HepG2 (cell line): ENCODE data around the gene PDE3B. TPM values are rescaled to one million over a fixed set of nuclear protein-coding genes. Genes with fewer than 3 reads are reported as not detected.

Experiments used
- ATAC-seq: fragments of 200-7000 bp; cut with Tn5 transposase; 3 replicates; pipeline ENCODE4 v1.9.1; 2020; ENCODE audit warnings: mild to moderate bottlenecking, moderate library complexity
- BruUV-seq: library from RNA; stranded (reverse); fragments of 400-500 nt; replicated peaks from 2 replicates; lab custom pipeline; 2021; lab: Mats Ljungman, UMichigan
- CTCF ChIA-PET: fragments of 300-600 bp; formaldehyde crosslinking; extraction: SDS; loops from one replicate; lab custom pipeline; 2021; ENCODE audit warnings: low total read pairs, inconsistent platforms, low intra/inter-chr PET ratio; lab: Yijun Ruan, JAX
- POLR2A ChIA-PET: fragments of 350-600 bp; sonication (Branson Sonifier 250); formaldehyde crosslinking; loops from one replicate; lab custom pipeline; 2020; ENCODE audit warnings: antibody characterized with exemption, inconsistent platforms; lab: Yijun Ruan, JAX
- DNase-seq: peaks from one replicate; pipeline ENCODE4 v3.0.0-alpha.2; 2015; ENCODE audit warnings: low spot score
- FAIRE-seq: peaks from 3 replicates; lab custom pipeline; 2011; peaks lifted over from hg19 to GRCh38; lab: Jason Lieb, UNC
- H2AFZ ChIP-seq: one replicate; pipeline ENCODE4 v1.6.1; 2011; ENCODE audit warnings: low read length, inconsistent platforms
- H3K27ac ChIP-seq: fragments of 300-600 bp; 3 replicates; pipeline ENCODE4 v1.8.0; 2011; ENCODE audit warnings: mixed run types, mild to moderate bottlenecking, mixed read lengths, low read length, inconsistent platforms; ENCODE audit not compliant: insufficient read depth; ENCODE audit errors: extremely low read length
- H3K27me3 ChIP-seq, 2 experiments: fragments of 200-600 bp in 1 of 2; 2 replicates in 1 of 2; 3 replicates in 1 of 2; pipeline versions ENCODE4 v1.6.0 to v1.8.0; 2011; ENCODE audit warnings: low read length in 2 of 2, mild to moderate bottlenecking in 2 of 2, moderate library complexity in 2 of 2, inconsistent platforms in 1 of 2; ENCODE audit not compliant: insufficient read depth in 2 of 2, control insufficient read depth in 1 of 2
- H3K36me3 ChIP-seq, 2 experiments: fragments of 200-600 bp in 1 of 2; replicated peaks in 1 of 2; 2 replicates in 1 of 2; 3 replicates in 1 of 2; pipeline versions ENCODE4 v1.5.1 to v1.8.0; 2011; ENCODE audit warnings: low read length in 2 of 2, inconsistent platforms in 1 of 2; ENCODE audit not compliant: insufficient read depth in 2 of 2, control insufficient read depth in 1 of 2
- H3K4me1 ChIP-seq: 2 replicates; pipeline ENCODE4 v1.5.1; 2012; ENCODE audit warnings: low read length, inconsistent platforms; ENCODE audit not compliant: insufficient read depth
- H3K4me2 ChIP-seq: 2 replicates; pipeline ENCODE4 v1.6.0; 2011; ENCODE audit warnings: low read depth, low read length, inconsistent platforms
- H3K4me3 ChIP-seq, 3 experiments: fragments of 200-600 bp in 1 of 3; sonication (generic), shearing (Covaris generic) in 1 of 3; replicated peaks in 1 of 3; 2 replicates each; pipeline ENCODE4 v1.5.1; 2011 to 2016; ENCODE audit warnings: low read length in 3 of 3, inconsistent platforms in 2 of 3, low read depth in 2 of 3, mild to moderate bottlenecking in 2 of 3, control low read depth in 1 of 3, mixed read lengths in 1 of 3; ENCODE audit not compliant: insufficient read depth in 1 of 3
- H3K79me2 ChIP-seq: one replicate; pipeline ENCODE4 v1.6.1; 2011; ENCODE audit warnings: low read length, inconsistent platforms; ENCODE audit not compliant: insufficient read depth
- H3K9ac ChIP-seq: 2 replicates; pipeline ENCODE4 v1.6.0; 2011; ENCODE audit warnings: mild to moderate bottlenecking, low read depth, low read length, inconsistent platforms; ENCODE audit not compliant: insufficient read depth
- H3K9me3 ChIP-seq: 2 replicates; pipeline ENCODE4 v1.5.1; 2012; ENCODE audit warnings: mild to moderate bottlenecking, low read length
- H4K20me1 ChIP-seq: 2 replicates; pipeline ENCODE4 v1.6.0; 2011; ENCODE audit warnings: inconsistent platforms, mild to moderate bottlenecking, low read length, moderate library complexity; ENCODE audit not compliant: insufficient read depth
- GPN1 ChIP-seq: sonication (generic); formaldehyde crosslinking; IDR thresholded peaks from 2 replicates; pipeline ENCODE4 v1.5.1; 2020; ENCODE audit warnings: missing genetic modification reagents, borderline replicate concordance
- HINFP ChIP-seq: sonication (generic); formaldehyde crosslinking; IDR thresholded peaks from 2 replicates; pipeline ENCODE4 v1.4.0; 2020; ENCODE audit warnings: low read depth, mild to moderate bottlenecking, missing genetic modification reagents
- HNRNPLL ChIP-seq: fragments of 200-400 bp; formaldehyde crosslinking; IDR thresholded peaks from 2 replicates; pipeline ENCODE4 v1.6.1; 2017; ENCODE audit warnings: mild to moderate bottlenecking, low read depth, low read length; ENCODE audit not compliant: poor library complexity, severe bottlenecking
- MBD4 ChIP-seq: IDR thresholded peaks from 2 replicates; pipeline ENCODE4 v1.6.1; 2012; ENCODE audit warnings: low read length, inconsistent platforms, borderline replicate concordance
- MEF2D ChIP-seq: sonication (generic); formaldehyde crosslinking; IDR thresholded peaks from 2 replicates; pipeline ENCODE4 v1.5.1; 2020; ENCODE audit warnings: mild to moderate bottlenecking, missing genetic modification reagents
- NRL ChIP-seq: sonication (generic); formaldehyde crosslinking; IDR thresholded peaks from 2 replicates; pipeline ENCODE4 v1.5.0; 2020; ENCODE audit warnings: missing genetic modification reagents, mild to moderate bottlenecking, moderate library complexity, borderline replicate concordance
- SOX5 ChIP-seq: IDR thresholded peaks from 2 replicates; pipeline ENCODE4 v1.6.1; 2016; ENCODE audit warnings: borderline replicate concordance
- STAT6 ChIP-seq: sonication (generic); formaldehyde crosslinking; IDR thresholded peaks from 2 replicates; pipeline ENCODE4 v1.4.0; 2020; ENCODE audit warnings: missing genetic modification reagents, mild to moderate bottlenecking, borderline replicate concordance
- ZC3H4 ChIP-seq: sonication (generic); formaldehyde crosslinking; IDR thresholded peaks from 2 replicates; pipeline ENCODE4 v1.4.0; 2020; ENCODE audit warnings: missing genetic modification reagents, borderline replicate concordance
- ZFY ChIP-seq: sonication (generic); formaldehyde crosslinking; IDR thresholded peaks from 2 replicates; pipeline ENCODE4 v1.4.0; 2020; ENCODE audit warnings: missing genetic modification reagents
- ZNF18 ChIP-seq: sonication (generic); formaldehyde crosslinking; IDR thresholded peaks from 2 replicates; pipeline ENCODE4 v1.8.0; 2022; ENCODE audit warnings: mild to moderate bottlenecking, missing genetic modification reagents; ENCODE audit not compliant: insufficient replicate concordance
- ZNF253 ChIP-seq: sonication (generic); formaldehyde crosslinking; IDR thresholded peaks from 2 replicates; pipeline ENCODE4 v1.8.0; 2022; ENCODE audit warnings: mild to moderate bottlenecking, missing genetic modification reagents, borderline replicate concordance
- ZNF343 ChIP-seq: sonication (generic); formaldehyde crosslinking; IDR thresholded peaks from 2 replicates; pipeline ENCODE4 v1.4.0; 2020; ENCODE audit warnings: mild to moderate bottlenecking, missing genetic modification reagents
- ZNF792 ChIP-seq: IDR thresholded peaks from 2 replicates; pipeline ENCODE4 v1.6.1; 2016
- ZNF883 ChIP-seq: sonication (generic); formaldehyde crosslinking; IDR thresholded peaks from 2 replicates; pipeline ENCODE4 v1.5.1; 2020; ENCODE audit warnings: mild to moderate bottlenecking, missing genetic modification reagents; ENCODE audit errors: not compliant biosample characterization
- ZSCAN22 ChIP-seq: sonication (generic); formaldehyde crosslinking; IDR thresholded peaks from 2 replicates; pipeline ENCODE4 v1.4.0; 2020; ENCODE audit warnings: mild to moderate bottlenecking, missing genetic modification reagents
- WGBS: methylation state at CpG from one replicate; pipeline ENCODE4 v1.1.6; 2017; ENCODE audit warnings: low lambda C conversion rate; 5-methylcytosine and 5-hydroxymethylcytosine counted together
- in situ Hi-C: cut with HindIII; loops from 2 replicates; pipeline ENCODE4 v1.10.0; 2017; ENCODE audit warnings: low pct_unique_long_range_greater_than_20kb; ENCODE audit not compliant: extremely low pct_ligation_motif_present
- intact Hi-C: fragments of 100-400 bp; cut with micrococcal nuclease; formaldehyde crosslinking; loops from one replicate; pipeline ENCODE4 v1.10.0; 2022; ENCODE audit not compliant: unreplicated experiment
- polyA plus RNA-seq, 8 experiments: library from polyadenylated mRNA; depleted of rRNA in 3 of 8; stranded (reverse) in 7 of 8; unstranded in 1 of 8; fragments of >200 nt; fragmentation: Illumina TruSeq in 4 of 8; extraction: Trizol in 4 of 8; gene quantifications; 2 replicates each; pipeline versions ENCODE4 v1.2.1 to v1.2.3, GENCODE V29; 2011 to 2016; ENCODE audit warnings: low read depth in 4 of 8, missing spikeins in 1 of 8, mixed read lengths in 1 of 8; ENCODE audit not compliant: insufficient read depth in 1 of 8
- total RNA-seq, 5 experiments: library from RNA; depleted of rRNA; stranded (reverse); fragments of >200 nt; fragmentation: Illumina TruSeq; extraction: Trizol; gene quantifications; 2 replicates each; pipeline ENCODE4 v1.2.3, GENCODE V29; 2016; ENCODE audit warnings: low read depth in 1 of 5

Gene PDE3B
- total and polyA plus RNA-seq, 2 of the 13 experiments (the other 11 are each of a cell fraction or from before 2014, with no cell fraction given): 14.1 to 26.5 TPM

GRCh38 chr11:14905104-14906033, 261.8 kb downstream of the PDE3B start (continued):
- TF ChIP-seq HNRNPLL: no peak
- TF ChIP-seq ZNF792: no peak
- TF ChIP-seq ZNF18: no peak
- no peak for TF ChIP-seq HINFP (CRISPR knock-in tag)
- no peak for TF ChIP-seq NRL
- TF ChIP-seq MEF2D (CRISPR knock-in tag): no peak

- H3K4me2 ChIP-seq: 0 out of 2 replicates have a peak overlapping the region, but pooled peaks have one; percentile 90
- ChIA-PET POLR2A (interaction anchor here (0.9 to 2.7 kb wide), 2 partner anchors 12 to 15 kb away, joined by 5 to 9 read pairs; partner anchors contain the start of gene CYP2R1), CTCF (interaction anchor here (2.9 kb wide), 1 partner anchor 117 kb away, joined by 22 read pairs; no protein-coding TSS in a partner anchor)
- H3K4me3 ChIP-seq: no peak overlapping the region
- H3K79me2 ChIP-seq: no peaks in the 10 kb centered on the region
- no peaks in the 10 kb centered on the region for H3K36me3 ChIP-seq
- no TSS peak for BruUV-seq
- no peak overlapping the region for H3K9ac ChIP-seq
- ATAC-seq (no peak), DNase-seq (no peak), FAIRE-seq (no peak)
- peaks cover 23% of the 10 kb centered on the region for H3K4me1 ChIP-seq
- WGBS: 63% methylated on average over 5 of the region's 5 CpGs
- H2AFZ ChIP-seq: no peak overlapping the region
- no peak overlapping the region for H3K27ac ChIP-seq
- H4K20me1 ChIP-seq: no peaks in the 10 kb centered on the region
- no peaks in the 10 kb centered on the region for H3K9me3 ChIP-seq
- in situ Hi-C loops (loop anchor here (5.0 kb wide), 2 partner anchors 119 to 369 kb away; no protein-coding TSS in a partner anchor), intact Hi-C loops (no loop called here)
- no peaks in the 10 kb centered on the region for H3K27me3 ChIP-seq
- TF ChIP-seq ZSCAN22 (CRISPR knock-in tag) (no peak), MBD4 (no peak), SOX5 (CRISPR knock-in tag) (no peak), ZNF883 (CRISPR knock-in tag) (no peak), ZNF253 (CRISPR knock-in tag) (no peak), ZNF343 (CRISPR knock-in tag) (no peak), STAT6 (CRISPR knock-in tag) (no peak), GPN1 (no peak), ZC3H4 (CRISPR knock-in tag) (no peak), ZFY (CRISPR knock-in tag) (no peak)
These were observed 263.0 kb downstream of the PDE3B start for GRCh38 chr11:14906578-14906977.
